Head of caudate nucleus (tissue), 42 donors: ENCODE data around the gene EFNA3.

Experiments used
- DNase-seq, 42 donors: peaks; one replicate each; pipeline versions ENCODE4 v3.0.0 to v3.0.0-alpha.2; 2020 to 2021; ENCODE audit warnings: mixed read lengths in 7 of 42
- intact Hi-C: fragments of 100-400 bp; cut with DNase I; formaldehyde crosslinking; loops from one replicate; pipeline ENCODE4 v1.15.0; 2022

EFNA3 gene

GRCh38 chr1:155124503-155125463 lies 46.1 kb downstream of the EFNA3 start:
- DNase-seq: peak in 7 of 42 donors; percentile 9 to 55 (median 23)
- intact Hi-C loops: loop anchor here (5.0 kb wide), 1 partner anchor 32 kb away; no protein-coding TSS in a partner anchor

- intact Hi-C loops: loop anchor here (5.0 kb wide), 1 partner anchor 33 kb away; no protein-coding TSS in a partner anchor
- peak in 11 of 42 donors; percentile 4 to 50 (median 33) for DNase-seq
Observed at GRCh38 chr1:155125511-155125945, 46.9 kb downstream of the EFNA3 start.

- DNase-seq: peak; percentile 56 to 95 (median 87)
- intact Hi-C loops: loop anchor here (2.0 to 5.0 kb wide), 2 partner anchors 34 to 47 kb away; partner anchors contain the start of genes KRTCAP2 and TRIM46
Observed at GRCh38 chr1:155125946-155126555, 47.4 kb downstream of the EFNA3 start.

GRCh38 chr1:155126556-155127104 lies 48.0 kb downstream of the EFNA3 start:
- intact Hi-C loops: loop anchor here (2.0 to 5.0 kb wide), 2 partner anchors 34 to 46 kb away; partner anchors contain the start of genes KRTCAP2 and TRIM46
- peak; percentile 61 to 90 (median 80) for DNase-seq

- peak; percentile 79 to 96 (median 90) for DNase-seq
- intact Hi-C loops: loop anchor here (2.0 to 5.0 kb wide), 2 partner anchors 35 to 45 kb away; partner anchors contain the start of genes KRTCAP2 and TRIM46
Observed at GRCh38 chr1:155127105-155127966, 48.7 kb downstream of the EFNA3 start, which contains the start of gene EFNA1. TSS of gene EFNA1 (plus strand) at chr1:155127876. CDS start at chr1:155127978, 102 bp downstream.

- peak in 1 of 42 donors; percentile 5 for DNase-seq
Observed at GRCh38 chr1:155127967-155128754, 49.5 kb downstream of the EFNA3 start.

GRCh38 chr1:155128755-155129473 lies 50.3 kb downstream of the EFNA3 start:
- DNase-seq: peak in 41 of 42 donors; percentile 6 to 83 (median 64)
- intact Hi-C loops: loop anchor here (5.0 kb wide), 1 partner anchor 37 kb away; no protein-coding TSS in a partner anchor

More at GRCh38 chr1:155127967-155128754, 49.5 kb downstream of the EFNA3 start:
- intact Hi-C loops: loop anchor here (2.0 to 5.0 kb wide), 2 partner anchors 36 to 45 kb away; partner anchors contain the start of genes KRTCAP2 and TRIM46

- intact Hi-C loops: no loop called here
- no peak for DNase-seq
Observed at GRCh38 chr1:155130272-155131006, 51.8 kb downstream of the EFNA3 start.

- no peak for DNase-seq
- intact Hi-C loops: no loop called here
Observed at GRCh38 chr1:155131285-155131684, 52.6 kb downstream of the EFNA3 start.

- DNase-seq: no peak
- intact Hi-C loops: no loop called here
Observed at GRCh38 chr1:155131856-155132255, 53.2 kb downstream of the EFNA3 start.

- no peak for DNase-seq
- intact Hi-C loops: no loop called here
Observed at GRCh38 chr1:155133799-155134281, 55.2 kb downstream of the EFNA3 start.

GRCh38 chr1:155134322-155134721 lies 55.7 kb downstream of the EFNA3 start:
- DNase-seq: no peak
- intact Hi-C loops: no loop called here

- intact Hi-C loops: no loop called here
- peak; percentile 56 to 96 (median 85) for DNase-seq
Observed at GRCh38 chr1:155134880-155135414, 56.3 kb downstream of the EFNA3 start.

- DNase-seq: peak; percentile 83 to 97 (median 94)
- intact Hi-C loops: no loop called here
Observed at GRCh38 chr1:155135415-155136028, 56.9 kb downstream of the EFNA3 start, which contains the start of gene SLC50A1. TSS of gene SLC50A1 (plus strand) at chr1:155135852. CDS start at chr1:155135912, 60 bp downstream.

GRCh38 chr1:155136748-155137147 lies 58.1 kb downstream of the EFNA3 start:
- intact Hi-C loops: no loop called here
- peak in 2 of 42 donors; percentile 9 to 13 for DNase-seq
